Stomach (tissue), 4 donors: Measurements from ENCODE around the gene RASAL2.

Experiments
- EP300 ChIP-seq: sonication (generic); formaldehyde crosslinking; IDR thresholded peaks from one replicate; pipeline ENCODE4 v1.6.1; 2017; ENCODE audit warnings: antibody characterized with exemption
- POLR2A ChIP-seq, 4 donors: fragments of 450-650 bp; IDR thresholded peaks; one replicate each; pipeline ENCODE4 v1.6.1; 2016; ENCODE audit warnings: antibody characterized with exemption in 4 of 4, control low read depth in 2 of 4, mild to moderate bottlenecking in 1 of 4, moderate library complexity in 1 of 4
- POLR2AphosphoS5 ChIP-seq, 3 donors: sonication (generic); formaldehyde crosslinking; IDR thresholded peaks; one replicate each; pipeline ENCODE4 v1.6.1; 2016; ENCODE audit warnings: antibody characterized with exemption in 3 of 3
- TF ChIP-seq, protein P1 (sequence below), 7 experiments: fragments of 450-650 bp in 4 of 7; fragments of 200-600 bp in 3 of 7; sonication (generic) in 3 of 7; IDR thresholded peaks; one replicate each; pipeline ENCODE4 v1.5.1; 2016 to 2019; ENCODE audit warnings: antibody characterized with exemption in 7 of 7, control low read depth in 2 of 7, mild to moderate bottlenecking in 1 of 7

DNA sequence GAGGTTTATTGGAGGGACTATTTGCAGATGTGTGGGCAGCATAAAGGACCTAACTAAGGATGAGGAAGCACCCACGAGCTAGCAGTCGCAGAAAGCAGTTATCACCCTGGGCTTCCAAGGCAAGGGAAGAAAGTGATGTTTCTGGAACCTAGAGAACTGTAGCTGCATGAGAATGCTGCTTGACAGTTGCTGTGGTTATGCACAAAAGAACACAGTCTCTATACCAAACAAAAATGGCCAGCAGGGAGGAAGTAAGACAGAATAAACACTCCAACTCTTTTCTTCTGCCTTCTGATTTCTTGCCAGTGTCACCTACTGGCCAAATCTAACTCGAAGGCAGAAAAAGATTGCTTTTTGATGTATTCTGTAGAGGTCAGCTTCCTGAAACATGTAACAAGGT lies 190.2 kb downstream of the RASAL2 start:
- TF ChIP-seq, protein P1, sequence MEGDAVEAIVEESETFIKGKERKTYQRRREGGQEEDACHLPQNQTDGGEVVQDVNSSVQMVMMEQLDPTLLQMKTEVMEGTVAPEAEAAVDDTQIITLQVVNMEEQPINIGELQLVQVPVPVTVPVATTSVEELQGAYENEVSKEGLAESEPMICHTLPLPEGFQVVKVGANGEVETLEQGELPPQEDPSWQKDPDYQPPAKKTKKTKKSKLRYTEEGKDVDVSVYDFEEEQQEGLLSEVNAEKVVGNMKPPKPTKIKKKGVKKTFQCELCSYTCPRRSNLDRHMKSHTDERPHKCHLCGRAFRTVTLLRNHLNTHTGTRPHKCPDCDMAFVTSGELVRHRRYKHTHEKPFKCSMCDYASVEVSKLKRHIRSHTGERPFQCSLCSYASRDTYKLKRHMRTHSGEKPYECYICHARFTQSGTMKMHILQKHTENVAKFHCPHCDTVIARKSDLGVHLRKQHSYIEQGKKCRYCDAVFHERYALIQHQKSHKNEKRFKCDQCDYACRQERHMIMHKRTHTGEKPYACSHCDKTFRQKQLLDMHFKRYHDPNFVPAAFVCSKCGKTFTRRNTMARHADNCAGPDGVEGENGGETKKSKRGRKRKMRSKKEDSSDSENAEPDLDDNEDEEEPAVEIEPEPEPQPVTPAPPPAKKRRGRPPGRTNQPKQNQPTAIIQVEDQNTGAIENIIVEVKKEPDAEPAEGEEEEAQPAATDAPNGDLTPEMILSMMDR (IDR thresholded peaks at IDR 0.05): no peak
- TF ChIP-seq POLR2A (IDR thresholded peaks at IDR 0.05): no peak
- TF ChIP-seq POLR2AphosphoS5 (IDR thresholded peaks at IDR 0.05): no peak
- TF ChIP-seq EP300: no peak
